ENCODE measurements around the gene BCL2L11.
"Not testable (repeated sequence)": the region's sequence is repeated elsewhere in the genome, so short reads cannot be mapped to it uniquely, and the experiment has no call there.

The BCL2L11 gene, protein sequence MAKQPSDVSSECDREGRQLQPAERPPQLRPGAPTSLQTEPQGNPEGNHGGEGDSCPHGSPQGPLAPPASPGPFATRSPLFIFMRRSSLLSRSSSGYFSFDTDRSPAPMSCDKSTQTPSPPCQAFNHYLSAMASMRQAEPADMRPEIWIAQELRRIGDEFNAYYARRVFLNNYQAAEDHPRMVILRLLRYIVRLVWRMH

DNA sequence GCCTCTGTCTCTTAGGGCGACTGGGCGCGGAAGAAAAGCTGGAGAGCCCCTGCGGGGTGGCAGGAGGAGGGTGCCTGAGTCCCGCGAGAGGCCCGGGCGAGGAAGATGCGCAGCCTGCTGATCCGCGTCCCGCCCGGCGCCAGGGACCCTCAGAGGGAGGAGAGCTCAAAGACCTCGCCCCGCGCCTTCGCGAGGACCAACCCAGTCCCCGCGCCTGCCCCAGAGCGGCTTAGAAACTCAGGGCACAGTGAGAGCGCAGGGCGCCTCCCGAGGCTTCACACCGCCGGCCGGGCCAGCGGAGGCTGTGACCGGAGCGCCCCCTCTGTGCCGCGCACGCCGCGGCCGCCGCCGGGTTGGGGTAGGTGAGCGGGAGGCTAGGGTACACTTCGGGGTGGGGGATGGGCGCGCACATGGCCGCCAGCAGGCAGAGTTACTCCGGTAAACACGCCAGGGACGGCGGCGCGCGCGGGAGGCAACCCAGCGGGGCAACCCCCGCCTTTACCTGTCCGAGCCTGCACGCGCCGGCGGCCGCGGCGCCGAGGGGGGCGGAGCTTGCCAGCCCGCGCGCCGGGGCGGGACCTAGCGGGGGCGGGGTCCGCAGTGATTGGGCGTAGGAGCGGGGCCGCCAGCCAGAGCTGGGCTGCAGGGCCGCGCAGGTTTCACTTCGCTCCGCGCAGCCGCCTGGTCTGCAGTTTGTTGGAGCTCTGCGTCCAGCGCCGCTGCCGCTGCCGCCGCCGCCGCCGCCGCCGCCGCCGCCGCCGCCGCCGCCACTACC, at the start of gene BCL2L11:
Gene BCL2L11, plus strand, starts transcription at position 662 of the 775 bp plus-strand sequence. CDS start 2,832 bp downstream, outside the sequence.
- Mint-ChIP-seq H3K27ac (peak within 1 kb of the TSS; percentile 61 to 88 (median 70)), H3K36me3 (ENCODE audit: low read depth) (peaks cover 21% of the 10 kb centered on the region), H3K9me3 (no peaks in the 10 kb centered on the region), H3K4me1 (peaks cover 41% of the 10 kb centered on the region), H3K4me3 (peak within 1 kb of the TSS; percentile 95 to 97 (median 96)), H3K27me3 (ENCODE audit: low read depth) (peaks cover 50% of the 10 kb centered on the region)
- TF ChIP-seq, protein P1, sequence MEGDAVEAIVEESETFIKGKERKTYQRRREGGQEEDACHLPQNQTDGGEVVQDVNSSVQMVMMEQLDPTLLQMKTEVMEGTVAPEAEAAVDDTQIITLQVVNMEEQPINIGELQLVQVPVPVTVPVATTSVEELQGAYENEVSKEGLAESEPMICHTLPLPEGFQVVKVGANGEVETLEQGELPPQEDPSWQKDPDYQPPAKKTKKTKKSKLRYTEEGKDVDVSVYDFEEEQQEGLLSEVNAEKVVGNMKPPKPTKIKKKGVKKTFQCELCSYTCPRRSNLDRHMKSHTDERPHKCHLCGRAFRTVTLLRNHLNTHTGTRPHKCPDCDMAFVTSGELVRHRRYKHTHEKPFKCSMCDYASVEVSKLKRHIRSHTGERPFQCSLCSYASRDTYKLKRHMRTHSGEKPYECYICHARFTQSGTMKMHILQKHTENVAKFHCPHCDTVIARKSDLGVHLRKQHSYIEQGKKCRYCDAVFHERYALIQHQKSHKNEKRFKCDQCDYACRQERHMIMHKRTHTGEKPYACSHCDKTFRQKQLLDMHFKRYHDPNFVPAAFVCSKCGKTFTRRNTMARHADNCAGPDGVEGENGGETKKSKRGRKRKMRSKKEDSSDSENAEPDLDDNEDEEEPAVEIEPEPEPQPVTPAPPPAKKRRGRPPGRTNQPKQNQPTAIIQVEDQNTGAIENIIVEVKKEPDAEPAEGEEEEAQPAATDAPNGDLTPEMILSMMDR (IDR thresholded peaks at IDR 0.05; ENCODE audit: unreplicated experiment in 3 of 3): peak in 2 of 3 experiments; percentile 22 to 37

GRCh38 chr2:111071600-111072171, 49.0 kb upstream of the BCL2L11 start:
- TF ChIP-seq, protein P1 (IDR thresholded peaks at IDR 0.05; ENCODE audit: unreplicated experiment in 3 of 3): no peak
- Mint-ChIP-seq H3K27me3 (ENCODE audit: low read depth) (no peaks in the 10 kb centered on the region), H3K36me3 (ENCODE audit: low read depth) (peaks cover 5% of the 10 kb centered on the region), H3K9me3 (peaks cover 22% of the 10 kb centered on the region), H3K4me1 (peaks cover 17% of the 10 kb centered on the region), H3K27ac (peak overlapping the region; percentile 38 to 79 (median 39)), H3K4me3 (no peak overlapping the region)

GRCh38 chr2:111072220-111072871, 48.4 kb upstream of the BCL2L11 start:
- no peaks in the 10 kb centered on the region for H3K27me3 Mint-ChIP-seq (ENCODE audit: low read depth)
- peaks cover 17% of the 10 kb centered on the region for H3K4me1 Mint-ChIP-seq
- H3K4me3 Mint-ChIP-seq: no peak overlapping the region
- H3K36me3 Mint-ChIP-seq (ENCODE audit: low read depth): peaks cover 8% of the 10 kb centered on the region
- TF ChIP-seq, protein P1 (IDR thresholded peaks at IDR 0.05; ENCODE audit: unreplicated experiment in 3 of 3): no peak
- peak overlapping the region; percentile 38 to 79 (median 39) for H3K27ac Mint-ChIP-seq
- peaks cover 25% of the 10 kb centered on the region for H3K9me3 Mint-ChIP-seq

- not testable (repeated sequence) for H3K4me1 Mint-ChIP-seq; H3K27ac Mint-ChIP-seq; H3K4me3 Mint-ChIP-seq; H3K27me3 Mint-ChIP-seq (ENCODE audit: low read depth); H3K36me3 Mint-ChIP-seq (ENCODE audit: low read depth)
- peaks cover 37% of the 10 kb centered on the region for H3K9me3 Mint-ChIP-seq
Measured at GRCh38 chr2:111082659-111083058, 38.1 kb upstream of the BCL2L11 start.

DNA sequence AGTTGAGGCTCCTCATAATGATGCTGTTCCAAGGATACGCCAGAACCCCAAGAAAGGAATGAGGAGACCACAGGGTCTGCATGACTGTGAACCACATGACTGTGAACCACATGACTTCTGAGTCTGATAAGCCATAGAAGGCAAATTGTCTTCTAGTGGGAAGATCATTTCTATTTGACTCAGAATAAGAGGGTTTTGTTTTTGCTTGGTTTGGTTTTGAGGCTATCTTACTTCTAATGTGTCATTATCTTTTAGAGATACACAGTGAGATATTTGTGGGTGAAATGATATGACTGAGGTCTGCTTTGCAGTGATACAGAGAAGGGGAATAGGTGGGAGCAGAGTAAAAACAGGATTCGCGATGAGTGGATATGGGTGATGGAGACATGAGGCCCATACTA, 28.9 kb upstream of the BCL2L11 start:
- TF ChIP-seq, protein P1 (IDR thresholded peaks at IDR 0.05; ENCODE audit: unreplicated experiment in 3 of 3): no peak
- Mint-ChIP-seq H3K4me1 (no peaks in the 10 kb centered on the region), H3K36me3 (ENCODE audit: low read depth) (no peaks in the 10 kb centered on the region), H3K9me3 (no peaks in the 10 kb centered on the region), H3K27ac (no peak overlapping the region), H3K27me3 (ENCODE audit: low read depth) (peaks cover 3% of the 10 kb centered on the region), H3K4me3 (no peak overlapping the region)

GRCh38 chr2:111094691-111095090, 26.0 kb upstream of the BCL2L11 start:
- Mint-ChIP-seq H3K9me3 (no peaks in the 10 kb centered on the region), H3K27ac (no peak overlapping the region), H3K4me3 (no peak overlapping the region), H3K36me3 (ENCODE audit: low read depth) (no peaks in the 10 kb centered on the region), H3K4me1 (no peaks in the 10 kb centered on the region), H3K27me3 (ENCODE audit: low read depth) (peaks cover 3% of the 10 kb centered on the region)
- TF ChIP-seq, protein P1 (IDR thresholded peaks at IDR 0.05; ENCODE audit: unreplicated experiment in 3 of 3): no peak

Data from nephron (organoid).